ENCODE results near the gene FAM3D.

FAM3D gene

GRCh38 chr3:58657571-58658141 is 8.9 kb downstream of the FAM3D start:
- TF ChIP-seq CTCF (IDR thresholded peaks at IDR 0.05) = no peak

GRCh38 chr3:58657036-58657520 is 9.5 kb downstream of the FAM3D start:
- TF ChIP-seq CTCF (IDR thresholded peaks at IDR 0.05) = no peak

GRCh38 chr3:58656631-58657030 is 9.9 kb downstream of the FAM3D start:
- no peak for TF ChIP-seq CTCF (IDR thresholded peaks at IDR 0.05)

GRCh38 chr3:58654466-58654865 is 12.1 kb downstream of the FAM3D start:
- no peak for TF ChIP-seq CTCF (IDR thresholded peaks at IDR 0.05)

GRCh38 chr3:58652624-58653023 is 13.9 kb downstream of the FAM3D start:
- TF ChIP-seq CTCF (IDR thresholded peaks at IDR 0.05) = no peak

GRCh38 chr3:58651276-58651675 is 15.3 kb downstream of the FAM3D start:
- TF ChIP-seq CTCF (IDR thresholded peaks at IDR 0.05) = no peak

- TF ChIP-seq CTCF (IDR thresholded peaks at IDR 0.05) = no peak
These were observed 19.0 kb downstream of the FAM3D start for GRCh38 chr3:58647381-58648141.

Data from LNCAP (cell line).